ENCODE measurements around the gene ANAPC5.

DNA sequence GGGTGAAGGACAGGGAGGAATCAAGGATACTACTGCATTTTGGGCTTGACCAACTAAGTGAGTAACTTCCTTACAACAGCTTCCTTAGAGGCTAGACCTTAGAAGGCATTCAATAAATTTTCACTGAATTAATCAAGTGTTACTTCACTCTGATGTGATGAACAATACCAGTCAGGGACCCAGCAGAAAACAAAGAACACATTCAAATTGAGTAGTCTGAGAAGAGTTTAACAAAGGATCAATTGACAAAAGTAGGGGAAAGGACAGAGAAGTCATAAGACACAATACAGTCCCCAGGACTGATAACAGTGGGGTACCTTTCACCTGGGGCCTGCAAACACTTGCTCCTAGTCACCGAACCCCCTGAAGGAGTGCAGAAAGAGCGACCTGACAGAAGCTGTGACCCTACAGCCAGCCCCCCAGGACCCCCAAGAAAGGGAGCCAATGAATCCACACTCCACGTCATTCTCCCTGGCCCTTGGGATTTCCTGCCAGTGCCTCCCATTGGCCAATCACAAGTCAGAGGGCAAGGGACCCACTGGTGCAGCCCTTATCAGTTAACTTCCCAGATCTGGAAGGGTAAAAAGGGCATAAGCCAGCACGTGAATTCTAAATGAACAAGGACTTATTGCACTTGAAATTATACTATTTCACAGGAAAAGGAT, 6.9 kb downstream of the ANAPC5 start:
- TF ChIP-seq, protein P1, sequence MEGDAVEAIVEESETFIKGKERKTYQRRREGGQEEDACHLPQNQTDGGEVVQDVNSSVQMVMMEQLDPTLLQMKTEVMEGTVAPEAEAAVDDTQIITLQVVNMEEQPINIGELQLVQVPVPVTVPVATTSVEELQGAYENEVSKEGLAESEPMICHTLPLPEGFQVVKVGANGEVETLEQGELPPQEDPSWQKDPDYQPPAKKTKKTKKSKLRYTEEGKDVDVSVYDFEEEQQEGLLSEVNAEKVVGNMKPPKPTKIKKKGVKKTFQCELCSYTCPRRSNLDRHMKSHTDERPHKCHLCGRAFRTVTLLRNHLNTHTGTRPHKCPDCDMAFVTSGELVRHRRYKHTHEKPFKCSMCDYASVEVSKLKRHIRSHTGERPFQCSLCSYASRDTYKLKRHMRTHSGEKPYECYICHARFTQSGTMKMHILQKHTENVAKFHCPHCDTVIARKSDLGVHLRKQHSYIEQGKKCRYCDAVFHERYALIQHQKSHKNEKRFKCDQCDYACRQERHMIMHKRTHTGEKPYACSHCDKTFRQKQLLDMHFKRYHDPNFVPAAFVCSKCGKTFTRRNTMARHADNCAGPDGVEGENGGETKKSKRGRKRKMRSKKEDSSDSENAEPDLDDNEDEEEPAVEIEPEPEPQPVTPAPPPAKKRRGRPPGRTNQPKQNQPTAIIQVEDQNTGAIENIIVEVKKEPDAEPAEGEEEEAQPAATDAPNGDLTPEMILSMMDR (IDR thresholded peaks at IDR 0.05 in 4 of 5, conservative IDR thresholded peaks at IDR 0.05 in 1 of 5), result no peak
- TF ChIP-seq POLR2A (IDR thresholded peaks at IDR 0.05), result no peak
